Tibial nerve (tissue), 4 donors: ENCODE data around the gene DCUN1D5. TPM values are rescaled to one million over a fixed set of nuclear protein-coding genes. Genes with fewer than 3 reads are reported as not detected.
A peak's percentile ranks its signal among the peaks of the same experiment; 100 is the strongest.
"Not testable (repeated sequence)": the region's sequence is repeated elsewhere in the genome, so short reads cannot be mapped to it uniquely, and the experiment has no call there.

Experiments
- DNase-seq, 2 donors: peaks; one replicate each; pipeline ENCODE4 v3.0.0-alpha.2; 2019; ENCODE audit warnings: low spot score in 2 of 2
- H3K27ac ChIP-seq, 4 donors: fragments of 200-600 bp; sonication (generic) in 3 of 4; one replicate each; pipeline ENCODE4 v1.5.1; 2017 to 2019; ENCODE audit warnings: mild to moderate bottlenecking in 1 of 4
- H3K27me3 ChIP-seq, 2 donors: fragments of 200-600 bp; sonication (generic) in 1 of 2; one replicate each; pipeline versions ENCODE4 v1.5.1 to v1.6.0; 2017 to 2019
- H3K36me3 ChIP-seq, 3 donors: fragments of 200-600 bp; sonication (generic); one replicate each; pipeline ENCODE4 v1.5.1; 2018 to 2019
- H3K4me1 ChIP-seq, 4 donors: fragments of 200-600 bp; sonication (generic) in 3 of 4; one replicate each; pipeline ENCODE4 v1.5.1; 2017 to 2019
- H3K4me3 ChIP-seq, 4 donors: fragments of 200-600 bp; sonication (generic) in 3 of 4; one replicate each; pipeline ENCODE4 v1.5.1; 2017 to 2019; ENCODE audit warnings: mild to moderate bottlenecking in 1 of 4, moderate library complexity in 1 of 4
- H3K9me3 ChIP-seq, 4 donors: fragments of 200-600 bp; sonication (generic) in 3 of 4; one replicate each; pipeline ENCODE4 v1.5.1; 2017 to 2019
- CTCF ChIP-seq, 5 experiments: fragments of 200-600 bp in 3 of 5; fragments of 450-650 bp in 2 of 5; sonication (generic) in 3 of 5; IDR thresholded peaks; one replicate each; pipeline ENCODE4 v1.5.1; 2016 to 2019; ENCODE audit warnings: antibody characterized with exemption in 5 of 5, mild to moderate bottlenecking in 3 of 5, moderate library complexity in 2 of 5
- EP300 ChIP-seq, 2 donors: sonication (generic); formaldehyde crosslinking; IDR thresholded peaks; one replicate each; pipeline ENCODE4 v1.6.1; 2017; ENCODE audit warnings: antibody characterized with exemption in 2 of 2, mild to moderate bottlenecking in 1 of 2
- POLR2A ChIP-seq, 2 donors: fragments of 450-650 bp; IDR thresholded peaks; one replicate each; pipeline ENCODE4 v1.6.1; 2017; ENCODE audit warnings: antibody characterized with exemption in 2 of 2, mild to moderate bottlenecking in 2 of 2, moderate library complexity in 2 of 2
- WGBS, 2 donors: methylation state at CpG; one replicate each; pipeline ENCODE4 v1.1.5; 2018; 5-methylcytosine and 5-hydroxymethylcytosine counted together
- total RNA-seq, 4 donors: library from RNA; depleted of rRNA; stranded (reverse); fragments of >200 nt; gene quantifications; one replicate each; pipeline ENCODE4 v1.1.0, GENCODE V29; 2016

DCUN1D5 gene
- total RNA-seq, 4 donors from 2014 or later, result 68.2 to 102 (median 82.9) TPM

- DNase-seq, result peak in 1 of 2 donors; percentile 67
- 15 to 20% methylated on average over 4 of the region's 4 CpGs for WGBS, 2 donors
- TF ChIP-seq POLR2A (IDR thresholded peaks at IDR 0.05) (no peak), CTCF (IDR thresholded peaks at IDR 0.05) (peak; percentile 30 to 60 (median 50)), EP300 (IDR thresholded peaks at IDR 0.05) (no peak)
- Histone ChIP-seq H3K27me3 (no peaks in the 10 kb centered on the region), H3K9me3 (no peaks in the 10 kb centered on the region), H3K4me3 (no peak overlapping the region), H3K36me3 (no peaks in the 10 kb centered on the region), H3K4me1 (peaks cover 0 to 8% (median 2%) of the 10 kb centered on the region in 4 donors), H3K27ac (no peak overlapping the region)
Measured at GRCh38 chr11:103035791-103036434, 56.0 kb downstream of the DCUN1D5 start.

DNA sequence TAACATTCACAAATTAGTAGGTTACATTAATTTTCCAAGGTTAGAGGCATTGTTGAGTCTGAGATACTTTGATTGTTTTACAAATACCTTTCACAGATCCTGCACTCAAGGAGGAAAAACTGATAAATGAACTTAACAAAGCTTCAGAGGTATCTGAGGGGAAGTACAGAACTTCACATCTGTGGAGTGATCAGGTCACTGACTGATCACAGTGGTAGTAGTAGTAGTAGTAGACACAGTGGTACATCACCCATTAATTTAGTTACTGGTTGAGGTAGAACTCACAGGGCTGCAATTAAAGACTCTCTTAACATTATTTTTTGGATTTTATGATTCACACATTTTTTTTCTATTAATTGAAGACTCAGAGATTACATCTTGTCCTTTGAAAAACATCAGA is 56.7 kb downstream of the DCUN1D5 start:
- no peak overlapping the region for H3K27ac ChIP-seq
- no peaks in the 10 kb centered on the region for H3K9me3 ChIP-seq
- no peaks in the 10 kb centered on the region for H3K36me3 ChIP-seq
- no peaks in the 10 kb centered on the region for H3K27me3 ChIP-seq
- no peak overlapping the region for H3K4me3 ChIP-seq
- H3K4me1 ChIP-seq, result peaks cover 0 to 8% (median 2%) of the 10 kb centered on the region in 4 donors
- TF ChIP-seq CTCF (IDR thresholded peaks at IDR 0.05), result no peak
- no peak for TF ChIP-seq POLR2A (IDR thresholded peaks at IDR 0.05)
- no peak for TF ChIP-seq EP300 (IDR thresholded peaks at IDR 0.05)
- no peak for DNase-seq

GRCh38 chr11:103031834-103032233 is 60.1 kb downstream of the DCUN1D5 start:
- Histone ChIP-seq H3K27me3 (no peaks in the 10 kb centered on the region), H3K27ac (no peak overlapping the region), H3K36me3 (no peaks in the 10 kb centered on the region), H3K4me1 (peaks cover 0 to 8% (median 2%) of the 10 kb centered on the region in 4 donors), H3K9me3 (no peaks in the 10 kb centered on the region), H3K4me3 (no peak overlapping the region)
- DNase-seq, result no peak
- WGBS, 2 donors, result 64% methylated on average over 2 of the region's 2 CpGs
- no peak for TF ChIP-seq EP300 (IDR thresholded peaks at IDR 0.05)
- no peak for TF ChIP-seq POLR2A (IDR thresholded peaks at IDR 0.05)
- no peak for TF ChIP-seq CTCF (IDR thresholded peaks at IDR 0.05)

- WGBS, 2 donors, result 49% methylated on average over 2 of the region's 2 CpGs
- no peak for TF ChIP-seq EP300 (IDR thresholded peaks at IDR 0.05)
- TF ChIP-seq POLR2A (IDR thresholded peaks at IDR 0.05), result no peak
- TF ChIP-seq CTCF (IDR thresholded peaks at IDR 0.05), result no peak
- no peak for DNase-seq
Measured at GRCh38 chr11:103029401-103029800, 62.6 kb downstream of the DCUN1D5 start.

DNA sequence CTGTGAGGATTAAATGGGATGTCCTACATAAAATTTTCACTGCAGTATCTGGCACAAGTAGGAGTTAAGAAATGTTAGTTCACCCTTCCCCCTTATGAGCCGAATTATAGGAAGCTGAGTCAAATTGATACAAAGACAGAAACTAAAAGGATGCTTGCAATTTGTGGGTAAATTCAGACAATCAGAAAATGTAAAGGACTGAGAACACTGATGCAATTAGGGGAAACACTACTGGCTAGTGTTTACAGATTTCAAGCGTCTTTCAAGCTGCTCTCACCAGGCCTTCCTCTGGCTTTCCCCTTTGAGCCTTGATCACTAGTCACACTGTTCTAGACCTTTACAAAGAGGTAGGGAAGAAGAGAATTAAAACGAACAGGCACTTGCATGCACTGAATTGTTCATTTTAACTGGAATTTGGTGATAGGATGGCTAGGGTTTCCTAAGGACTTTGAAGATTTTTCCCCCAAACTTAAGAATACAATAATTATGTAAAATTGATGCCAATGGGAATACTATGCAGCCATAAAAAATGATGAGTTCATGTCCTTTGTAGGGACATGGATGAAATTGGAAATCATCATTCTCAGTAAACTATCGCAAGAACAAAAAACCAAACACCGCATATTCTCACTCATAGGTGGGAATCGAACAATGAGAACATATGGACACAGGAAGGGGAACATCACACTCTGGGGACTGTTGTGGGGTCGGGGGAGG is 63.5 kb downstream of the DCUN1D5 start:
- H3K4me1 ChIP-seq, H3K36me3 ChIP-seq, DNase-seq, H3K4me3 ChIP-seq, H3K27me3 ChIP-seq, H3K9me3 ChIP-seq, H3K27ac ChIP-seq: not testable (repeated sequence)
- 70 to 73% methylated on average over 7 of the region's 7 CpGs for WGBS, 2 donors

More at GRCh38 chr11:103029401-103029800, 62.6 kb downstream of the DCUN1D5 start:
- no peaks in the 10 kb centered on the region for H3K9me3 ChIP-seq
- H3K4me1 ChIP-seq, result no peaks in the 10 kb centered on the region
- H3K36me3 ChIP-seq, result no peaks in the 10 kb centered on the region
- no peak overlapping the region for H3K27ac ChIP-seq
- no peak overlapping the region for H3K4me3 ChIP-seq
- H3K27me3 ChIP-seq, result no peaks in the 10 kb centered on the region
